Measurements from ENCODE around the gene MRPS18A. TPM values are rescaled to one million over a fixed set of nuclear protein-coding genes. Genes with fewer than 3 reads are reported as not detected.

The MRPS18A gene
- total RNA-seq, 1 donor: 60.9 TPM

Other genes starting within 250 kb of the MRPS18A start
- gene DLK2, start 232.2 kb downstream of the MRPS18A start, total RNA-seq: 0.27 TPM
- gene TJAP1, start 210.2 kb downstream of the MRPS18A start, total RNA-seq: 29.9 TPM
- gene LRRC73, start 177.4 kb downstream of the MRPS18A start, total RNA-seq: 0.27 TPM
- gene YIPF3, start 170.9 kb downstream of the MRPS18A start, total RNA-seq: 158 TPM
- 17.5 TPM for gene POLR1C, start 170.7 kb downstream of the MRPS18A start, total RNA-seq
- 24.2 TPM for gene XPO5, start 111.8 kb downstream of the MRPS18A start, total RNA-seq
- 8.3 TPM for gene POLH, start 111.6 kb downstream of the MRPS18A start, total RNA-seq
- 64.1 TPM for gene GTPBP2, start 58.5 kb downstream of the MRPS18A start, total RNA-seq
- gene MAD2L1BP, start 52.0 kb downstream of the MRPS18A start, total RNA-seq: 33.1 TPM
- gene RSPH9, start 42.8 kb downstream of the MRPS18A start, total RNA-seq: 0.27 TPM
- 37.2 TPM for gene VEGFA, start 82.4 kb upstream of the MRPS18A start, total RNA-seq

All from hematopoietic multipotent progenitor cell (in vitro differentiated cells).